PC-3 (cell line): ENCODE data around the gene HRH2. TPM values are rescaled to one million over a fixed set of nuclear protein-coding genes. Genes with fewer than 3 reads are reported as not detected.

ENCODE experiments used
- ATAC-seq: fragments of 200-7000 bp; cut with Tn5 transposase; 2 replicates; pipeline ENCODE4 v1.9.1; 2020; ENCODE audit warnings: mild to moderate bottlenecking, moderate library complexity
- BruUV-seq: library from RNA; stranded (reverse); fragments of 400-500 nt; replicated peaks from 2 replicates; lab custom pipeline; 2021; lab: Mats Ljungman, UMichigan
- CTCF ChIA-PET: fragments of 300-600 bp; sonication (Branson Sonifier 250); formaldehyde crosslinking; loops from one replicate; lab custom pipeline; 2022; ENCODE audit warnings: antibody characterized with exemption; lab: Charles Lee
- POLR2A ChIA-PET: fragments of 300-600 bp; sonication (Branson Sonifier 250); formaldehyde crosslinking; loops from one replicate; lab custom pipeline; 2022; ENCODE audit warnings: antibody characterized with exemption; ENCODE audit not compliant: unreplicated experiment; lab: Charles Lee
- DNase-seq: peaks from one replicate; pipeline ENCODE4 v3.0.0-alpha.2; 2015
- H2AFZ ChIP-seq: fragments of 300-600 bp; sonication (generic); 2 replicates; pipeline ENCODE4 v1.6.0; 2016; ENCODE audit warnings: antibody characterized with exemption, low read length
- H3F3A ChIP-seq: fragments of 300-600 bp; sonication (generic); one replicate; pipeline ENCODE4 v1.6.0; 2017; ENCODE audit warnings: antibody characterized with exemption, low read length, control low read depth, mild to moderate bottlenecking; ENCODE audit not compliant: unreplicated experiment
- H3K27ac ChIP-seq: fragments of 300-600 bp; sonication (generic); 2 replicates; pipeline ENCODE4 v1.5.1; 2016; ENCODE audit warnings: mild to moderate bottlenecking, low read length
- H3K27me3 ChIP-seq: fragments of 300-600 bp; sonication (generic); 2 replicates; pipeline ENCODE4 v1.6.1; 2016; ENCODE audit warnings: low read length, mixed read lengths
- H3K36me3 ChIP-seq: fragments of 300-600 bp; sonication (generic); 2 replicates; pipeline ENCODE4 v1.6.1; 2016; ENCODE audit warnings: low read depth, mixed run types, low read length, mixed read lengths
- H3K4me1 ChIP-seq: fragments of 300-600 bp; sonication (generic); 2 replicates; pipeline ENCODE4 v1.5.1; 2016; ENCODE audit warnings: low read length; ENCODE audit not compliant: insufficient read depth
- H3K4me2 ChIP-seq: fragments of 300-600 bp; sonication (generic); 2 replicates; pipeline ENCODE4 v1.6.0; 2016; ENCODE audit warnings: low read length
- H3K4me3 ChIP-seq: fragments of 300-600 bp; sonication (generic); 2 replicates; pipeline ENCODE4 v1.5.1; 2016; ENCODE audit warnings: mild to moderate bottlenecking, low read length, mixed read lengths
- H3K79me2 ChIP-seq: fragments of 300-600 bp; sonication (generic); 2 replicates; pipeline ENCODE4 v1.6.1; 2017; ENCODE audit warnings: low read length, mixed read lengths
- H3K9ac ChIP-seq: fragments of 300-600 bp; sonication (generic); 2 replicates; pipeline ENCODE4 v1.6.0; 2016; ENCODE audit warnings: mild to moderate bottlenecking, low read length
- H3K9me2 ChIP-seq: fragments of 300-600 bp; sonication (generic); replicated peaks from 2 replicates; pipeline ENCODE4 v1.6.1; 2016; ENCODE audit warnings: mixed run types, low read length, mixed read lengths
- H3K9me3 ChIP-seq: fragments of 300-600 bp; sonication (generic); 2 replicates; pipeline ENCODE4 v1.6.1; 2016; ENCODE audit warnings: low read length, mixed read lengths
- H4K20me1 ChIP-seq: fragments of 300-600 bp; sonication (generic); 2 replicates; pipeline ENCODE4 v1.6.1; 2016; ENCODE audit warnings: low read length, mixed read lengths
- EZH2 ChIP-seq: fragments of 300-600 bp; sonication (generic); IDR thresholded peaks from one replicate; pipeline ENCODE4 v1.6.1; 2017; ENCODE audit warnings: antibody characterized with exemption, mild to moderate bottlenecking, low read length; ENCODE audit not compliant: unreplicated experiment
- EZH2phosphoT487 ChIP-seq: fragments of 300-600 bp; sonication (generic); IDR thresholded peaks from 2 replicates; pipeline ENCODE4 v1.6.1; 2018; ENCODE audit warnings: mild to moderate bottlenecking, antibody characterized with exemption, low read length, borderline replicate concordance
- intact Hi-C: fragments of 100-400 bp; cut with micrococcal nuclease; formaldehyde crosslinking; loops from 2 replicates; pipeline ENCODE4 v1.9.0; 2023
- total RNA-seq: library from RNA; depleted of rRNA; stranded (reverse); fragments of >200 nt; gene quantifications from 2 replicates; pipeline ENCODE4 v1.2.3, GENCODE V29; 2014
- TF ChIP-seq, protein P1 (sequence below): fragments of 300-600 bp; sonication (generic); conservative IDR thresholded peaks from 2 replicates; pipeline ENCODE4 v1.5.1; 2017; ENCODE audit warnings: antibody characterized with exemption, low read depth, mild to moderate bottlenecking, low read length

The HRH2 gene
- total RNA-seq, 1 experiment from 2014 or later: not detected

DNA sequence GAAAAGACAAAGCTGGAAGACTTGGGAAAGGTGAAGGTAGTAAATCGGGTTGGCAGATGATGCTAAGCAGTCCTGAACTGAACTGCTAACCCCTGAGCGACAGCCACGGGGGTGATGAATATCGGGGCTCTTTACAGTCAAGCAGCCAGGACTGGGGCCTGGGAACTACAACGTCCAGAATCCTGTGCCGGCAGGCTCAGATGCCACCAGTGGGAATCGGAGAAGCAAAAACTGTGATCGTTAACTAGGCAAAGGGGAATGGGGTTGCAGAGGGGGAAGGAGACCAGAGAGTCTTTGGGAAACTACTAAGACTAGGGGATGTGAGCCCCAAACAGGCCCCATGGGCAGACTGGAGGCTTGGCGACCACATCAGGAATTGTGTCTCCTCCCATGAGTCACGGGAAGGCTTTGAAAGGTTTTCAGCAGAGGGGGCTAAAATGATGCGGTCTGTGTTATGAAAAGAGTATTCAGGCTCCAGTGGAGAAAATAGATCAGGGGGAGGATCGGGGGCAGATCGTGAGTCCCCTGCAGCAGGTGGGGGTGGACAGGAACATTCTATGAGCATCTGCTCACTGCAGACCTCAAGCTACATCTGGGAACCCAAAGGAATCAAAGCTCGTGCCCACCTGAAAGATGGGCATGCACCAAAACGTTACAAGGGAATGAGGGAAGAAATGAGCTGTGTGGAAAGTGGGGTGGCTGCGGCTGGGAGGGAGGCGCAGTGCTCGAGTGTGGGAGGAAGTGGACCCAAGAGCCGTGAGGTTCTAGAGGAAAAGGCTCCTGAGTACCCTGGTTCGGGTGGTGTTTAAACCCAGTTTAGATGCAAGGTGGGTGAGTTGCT, 53.8 kb downstream of the HRH2 start:
- DNase-seq (no peak), ATAC-seq (no peak)
- no peaks in the 10 kb centered on the region for H3K79me2 ChIP-seq
- H3K9me2 ChIP-seq: no peaks in the 10 kb centered on the region
- no peak overlapping the region for H3K4me3 ChIP-seq
- BruUV-seq: no TSS peak
- H3K27ac ChIP-seq: no peak overlapping the region
- no peaks in the 10 kb centered on the region for H3K36me3 ChIP-seq
- no peaks in the 10 kb centered on the region for H3F3A ChIP-seq
- H3K9ac ChIP-seq: no peak overlapping the region
- no peak for TF ChIP-seq EZH2
- TF ChIP-seq EZH2phosphoT487: no peak
- TF ChIP-seq, protein P1, sequence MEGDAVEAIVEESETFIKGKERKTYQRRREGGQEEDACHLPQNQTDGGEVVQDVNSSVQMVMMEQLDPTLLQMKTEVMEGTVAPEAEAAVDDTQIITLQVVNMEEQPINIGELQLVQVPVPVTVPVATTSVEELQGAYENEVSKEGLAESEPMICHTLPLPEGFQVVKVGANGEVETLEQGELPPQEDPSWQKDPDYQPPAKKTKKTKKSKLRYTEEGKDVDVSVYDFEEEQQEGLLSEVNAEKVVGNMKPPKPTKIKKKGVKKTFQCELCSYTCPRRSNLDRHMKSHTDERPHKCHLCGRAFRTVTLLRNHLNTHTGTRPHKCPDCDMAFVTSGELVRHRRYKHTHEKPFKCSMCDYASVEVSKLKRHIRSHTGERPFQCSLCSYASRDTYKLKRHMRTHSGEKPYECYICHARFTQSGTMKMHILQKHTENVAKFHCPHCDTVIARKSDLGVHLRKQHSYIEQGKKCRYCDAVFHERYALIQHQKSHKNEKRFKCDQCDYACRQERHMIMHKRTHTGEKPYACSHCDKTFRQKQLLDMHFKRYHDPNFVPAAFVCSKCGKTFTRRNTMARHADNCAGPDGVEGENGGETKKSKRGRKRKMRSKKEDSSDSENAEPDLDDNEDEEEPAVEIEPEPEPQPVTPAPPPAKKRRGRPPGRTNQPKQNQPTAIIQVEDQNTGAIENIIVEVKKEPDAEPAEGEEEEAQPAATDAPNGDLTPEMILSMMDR: no peak
- POLR2A ChIA-PET: no interaction called here
- H4K20me1 ChIP-seq: no peaks in the 10 kb centered on the region
- no peaks in the 10 kb centered on the region for H3K9me3 ChIP-seq
- H3K4me2 ChIP-seq: no peak overlapping the region
- CTCF ChIA-PET: no interaction called here
- no peaks in the 10 kb centered on the region for H3K4me1 ChIP-seq
- no peak overlapping the region for H2AFZ ChIP-seq
- intact Hi-C loops: no loop called here
- peaks cover 52% of the 10 kb centered on the region for H3K27me3 ChIP-seq

DNA sequence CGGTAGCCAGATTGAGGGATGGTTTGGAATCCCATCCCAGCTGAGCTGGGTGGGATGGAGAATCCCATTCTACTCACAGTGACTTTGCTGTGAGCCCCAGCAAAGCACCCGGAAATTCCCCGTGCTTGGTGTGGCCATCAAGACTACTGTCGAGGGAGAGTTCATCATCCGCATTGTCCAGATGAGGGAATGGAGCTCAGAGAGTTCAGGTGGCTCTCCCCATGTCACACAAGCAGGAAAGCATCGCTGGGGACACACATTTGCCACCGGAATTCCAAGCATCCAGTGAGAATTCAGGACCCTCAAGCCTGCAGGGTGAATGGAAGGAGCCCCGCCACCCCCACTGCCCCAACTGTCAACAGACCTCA, 54.4 kb downstream of the HRH2 start:
- no TSS peak for BruUV-seq
- ATAC-seq (no peak), DNase-seq (no peak)
- H3K9me2 ChIP-seq: no peaks in the 10 kb centered on the region
- H3K27me3 ChIP-seq: peaks cover 50% of the 10 kb centered on the region
- H3K4me3 ChIP-seq: no peak overlapping the region
- H3K9ac ChIP-seq: no peak overlapping the region
- ChIA-PET CTCF (no interaction called here), POLR2A (no interaction called here)
- no peaks in the 10 kb centered on the region for H3F3A ChIP-seq
- no peak overlapping the region for H2AFZ ChIP-seq
- H3K36me3 ChIP-seq: no peaks in the 10 kb centered on the region
- TF ChIP-seq EZH2phosphoT487: no peak
- TF ChIP-seq, protein P1: no peak
- no peak for TF ChIP-seq EZH2
- H3K27ac ChIP-seq: no peak overlapping the region
- H4K20me1 ChIP-seq: no peaks in the 10 kb centered on the region
- H3K4me2 ChIP-seq: no peak overlapping the region
- H3K4me1 ChIP-seq: no peaks in the 10 kb centered on the region
- H3K9me3 ChIP-seq: no peaks in the 10 kb centered on the region
- intact Hi-C loops: no loop called here
- no peaks in the 10 kb centered on the region for H3K79me2 ChIP-seq

DNA sequence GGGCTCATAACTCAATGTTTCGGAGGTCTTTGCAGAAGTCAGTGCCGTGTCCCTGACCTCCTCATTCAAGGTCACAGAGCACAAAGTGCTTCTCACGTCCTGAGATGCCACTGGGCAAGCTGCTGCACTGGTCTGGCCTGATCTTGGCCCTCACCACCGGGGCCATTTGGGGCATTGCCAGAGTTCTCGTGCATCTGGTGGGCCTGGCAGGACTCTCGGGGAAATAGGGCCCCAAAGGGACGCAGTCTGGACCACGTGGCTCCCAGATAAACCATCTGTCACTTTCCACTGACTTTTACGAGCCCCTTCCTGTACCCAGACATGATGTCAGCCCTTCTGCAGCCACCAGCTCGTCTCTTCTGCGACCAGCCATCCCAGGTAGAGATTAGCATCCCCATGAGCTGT, 54.8 kb downstream of the HRH2 start:
- Histone ChIP-seq H3K9me3 (no peaks in the 10 kb centered on the region), H3K4me2 (no peak overlapping the region), H3K36me3 (no peaks in the 10 kb centered on the region), H4K20me1 (no peaks in the 10 kb centered on the region), H3K79me2 (no peaks in the 10 kb centered on the region), H3K4me1 (no peaks in the 10 kb centered on the region), H3K4me3 (no peak overlapping the region), H3F3A (no peaks in the 10 kb centered on the region), H3K9me2 (no peaks in the 10 kb centered on the region), H3K9ac (no peak overlapping the region), H2AFZ (no peak overlapping the region), H3K27me3 (peaks cover 53% of the 10 kb centered on the region), H3K27ac (no peak overlapping the region)
- ChIA-PET POLR2A (no interaction called here), CTCF (no interaction called here)
- TF ChIP-seq EZH2: no peak
- TF ChIP-seq, protein P1: no peak
- TF ChIP-seq EZH2phosphoT487: no peak
- ATAC-seq: no peak
- intact Hi-C loops: no loop called here
- DNase-seq: no peak
- no TSS peak for BruUV-seq
